ENCODE data around the gene ASIC4. TPM values are rescaled to one million over a fixed set of nuclear protein-coding genes. Genes with fewer than 3 reads are reported as not detected.
A peak's percentile ranks its signal among the peaks of the same experiment; 100 is the strongest.

ASIC4 gene
- total and polyA plus RNA-seq, 2 experiments from 2014 or later: 0.13 to 3.6 TPM

DNA sequence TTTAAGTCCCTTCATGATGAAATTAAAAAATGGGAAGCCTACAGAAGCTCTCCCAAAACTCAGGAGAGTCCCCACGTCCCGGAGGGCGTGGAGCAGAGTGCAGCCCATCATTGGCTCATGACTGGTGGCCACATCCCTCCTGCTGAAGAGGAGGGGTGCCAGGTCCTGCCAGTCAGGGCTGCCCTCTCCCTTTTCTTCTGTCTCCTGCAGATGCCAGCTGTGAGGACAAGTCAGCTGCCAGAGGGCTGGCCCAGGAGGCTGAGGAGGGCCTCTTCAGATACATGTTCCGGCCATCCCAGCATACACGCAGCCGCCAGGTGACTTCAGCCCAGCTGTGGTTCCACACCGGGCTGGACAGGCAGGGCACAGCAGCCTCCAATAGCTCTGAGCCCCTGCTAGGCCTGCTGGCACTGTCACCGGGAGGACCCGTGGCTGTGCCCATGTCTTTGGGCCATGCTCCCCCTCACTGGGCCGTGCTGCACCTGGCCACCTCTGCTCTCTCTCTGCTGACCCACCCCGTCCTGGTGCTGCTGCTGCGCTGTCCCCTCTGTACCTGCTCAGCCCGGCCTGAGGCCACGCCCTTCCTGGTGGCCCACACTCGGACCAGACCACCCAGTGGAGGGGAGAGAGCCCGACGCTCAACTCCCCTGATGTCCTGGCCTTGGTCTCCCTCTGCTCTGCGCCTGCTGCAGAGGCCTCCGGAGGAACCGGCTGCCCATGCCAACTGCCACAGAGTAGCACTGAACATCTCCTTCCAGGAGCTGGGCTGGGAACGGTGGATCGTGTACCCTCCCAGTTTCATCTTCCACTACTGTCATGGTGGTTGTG is 60.4 kb downstream of the ASIC4 start:
- Mint-ChIP-seq H3K27me3 (ENCODE audit: insufficient read depth, low read depth, poor library complexity) (peaks cover 22% of the 10 kb centered on the region), H3K36me3 (ENCODE audit: low read depth) (peaks cover 6% of the 10 kb centered on the region), H3K4me3 (no peak overlapping the region), H3K9me3 (no peaks in the 10 kb centered on the region), H3K27ac (no peak overlapping the region), H3K4me1 (peaks cover 50% of the 10 kb centered on the region)
- no peak overlapping the region for H3K4me3 ChIP-seq
- peaks cover 43% of the 10 kb centered on the region for H3K4me1 ChIP-seq (ENCODE audit: insufficient read depth)
- peaks cover 7% of the 10 kb centered on the region; the same call in 1 of the 2 replicates for H3F3A ChIP-seq (replicated peaks; ENCODE audit: low read depth)
- no peak overlapping the region for H2AFZ ChIP-seq
- H3K4me2 ChIP-seq: no peak overlapping the region
- H4K20me1 ChIP-seq (replicated peaks; ENCODE audit: insufficient read depth): no peaks in the 10 kb centered on the region
- ATAC-seq (no peak), DNase-seq (ENCODE audit: low spot score) (no peak)
- no peak overlapping the region for H3K27ac ChIP-seq (ENCODE audit: low read depth)
- 0 out of 2 replicates have a peak, but pooled peaks cover 3% of the 10 kb centered on the region for H3K79me2 ChIP-seq (replicated peaks; ENCODE audit: insufficient read depth)
- 0 out of 2 replicates have a peak, but pooled peaks cover 4% of the 10 kb centered on the region for H3K9me2 ChIP-seq (ENCODE audit: insufficient read depth)
- H3K27me3 ChIP-seq (ENCODE audit: insufficient read depth): peaks cover 7% of the 10 kb centered on the region
- TF ChIP-seq ZNF331 (CRISPR knock-in tag; IDR thresholded peaks at IDR 0.05; ENCODE audit: low read depth) (no peak), EZH2 (IDR thresholded peaks at IDR 0.05; ENCODE audit: low read depth, unreplicated experiment) (no peak), CREB1 (CRISPR knock-in tag; IDR thresholded peaks at IDR 0.05; ENCODE audit: low read depth) (no peak), JUNB (IDR thresholded peaks at IDR 0.05; ENCODE audit: unreplicated experiment) (no peak), EZH2phosphoT487 (IDR thresholded peaks at IDR 0.05; ENCODE audit: unreplicated experiment) (no peak)
- TF ChIP-seq, protein P1, sequence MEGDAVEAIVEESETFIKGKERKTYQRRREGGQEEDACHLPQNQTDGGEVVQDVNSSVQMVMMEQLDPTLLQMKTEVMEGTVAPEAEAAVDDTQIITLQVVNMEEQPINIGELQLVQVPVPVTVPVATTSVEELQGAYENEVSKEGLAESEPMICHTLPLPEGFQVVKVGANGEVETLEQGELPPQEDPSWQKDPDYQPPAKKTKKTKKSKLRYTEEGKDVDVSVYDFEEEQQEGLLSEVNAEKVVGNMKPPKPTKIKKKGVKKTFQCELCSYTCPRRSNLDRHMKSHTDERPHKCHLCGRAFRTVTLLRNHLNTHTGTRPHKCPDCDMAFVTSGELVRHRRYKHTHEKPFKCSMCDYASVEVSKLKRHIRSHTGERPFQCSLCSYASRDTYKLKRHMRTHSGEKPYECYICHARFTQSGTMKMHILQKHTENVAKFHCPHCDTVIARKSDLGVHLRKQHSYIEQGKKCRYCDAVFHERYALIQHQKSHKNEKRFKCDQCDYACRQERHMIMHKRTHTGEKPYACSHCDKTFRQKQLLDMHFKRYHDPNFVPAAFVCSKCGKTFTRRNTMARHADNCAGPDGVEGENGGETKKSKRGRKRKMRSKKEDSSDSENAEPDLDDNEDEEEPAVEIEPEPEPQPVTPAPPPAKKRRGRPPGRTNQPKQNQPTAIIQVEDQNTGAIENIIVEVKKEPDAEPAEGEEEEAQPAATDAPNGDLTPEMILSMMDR (conservative IDR thresholded peaks at IDR 0.05; ENCODE audit: low read depth in 2 of 2): no peak
- no peaks in the 10 kb centered on the region for H3K36me3 ChIP-seq (ENCODE audit: insufficient read depth)

DNA sequence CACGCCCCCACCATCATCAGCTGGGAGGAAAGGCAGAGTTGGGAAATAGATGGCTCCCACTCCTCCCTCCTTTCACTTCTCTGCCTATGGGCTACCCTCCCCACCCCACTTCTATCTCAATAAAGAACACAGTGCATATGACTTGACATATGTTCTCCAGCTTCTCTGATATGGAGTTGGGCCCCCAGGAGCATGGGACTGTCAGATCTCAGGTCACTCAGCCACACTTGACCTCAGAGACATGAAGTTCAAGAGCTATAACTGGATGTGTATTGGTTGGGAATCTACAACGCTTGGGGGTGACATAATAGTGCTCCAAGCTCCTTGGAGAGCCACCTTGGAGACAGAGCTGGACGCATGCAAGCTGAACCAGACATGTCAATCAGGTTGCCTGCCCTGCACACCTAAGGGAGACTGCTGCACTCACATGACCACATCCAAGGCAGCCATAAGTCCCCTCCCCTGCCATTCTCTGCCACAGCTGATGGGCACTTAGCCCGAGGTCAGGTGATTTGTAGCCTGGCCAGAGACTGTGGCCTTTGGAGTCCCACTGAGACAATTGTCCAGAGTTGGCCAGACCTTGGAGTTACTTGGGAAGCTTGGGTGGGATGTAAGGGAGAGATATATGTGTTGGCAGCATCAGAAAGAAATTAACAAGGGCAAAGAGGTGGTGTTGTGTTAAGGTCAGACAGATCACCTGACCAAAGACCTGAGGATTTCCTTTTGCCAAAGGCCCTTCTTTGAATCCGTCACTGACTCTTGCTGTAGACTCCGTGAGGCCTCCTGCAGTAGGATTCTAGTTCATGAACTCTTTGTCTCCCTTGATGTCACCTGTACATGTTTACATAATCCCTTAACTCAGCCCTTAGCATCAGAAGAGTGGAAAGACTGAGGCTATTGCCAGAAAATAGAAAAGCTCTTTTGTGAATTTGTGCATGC is 61.6 kb downstream of the ASIC4 start:
- no peak overlapping the region for H3K4me3 ChIP-seq
- no peaks in the 10 kb centered on the region; the same call in 2 of the 3 replicates for H3K36me3 Mint-ChIP-seq (ENCODE audit: low read depth)
- H3K9me2 ChIP-seq (ENCODE audit: insufficient read depth): 0 out of 2 replicates have a peak, but pooled peaks cover 4% of the 10 kb centered on the region
- H3K27me3 ChIP-seq (ENCODE audit: insufficient read depth): no peaks in the 10 kb centered on the region
- DNase-seq (ENCODE audit: low spot score): no peak
- H3K4me3 Mint-ChIP-seq: no peak overlapping the region; the same call in 2 of the 3 replicates
- H3K27ac ChIP-seq (ENCODE audit: low read depth): no peak overlapping the region
- ATAC-seq: no peak
- H4K20me1 ChIP-seq (replicated peaks; ENCODE audit: insufficient read depth): no peaks in the 10 kb centered on the region
- H3K9me3 Mint-ChIP-seq: no peaks in the 10 kb centered on the region
- H3K27me3 Mint-ChIP-seq (ENCODE audit: insufficient read depth, low read depth, poor library complexity): peaks cover 17% of the 10 kb centered on the region
- H3K36me3 ChIP-seq (ENCODE audit: insufficient read depth): no peaks in the 10 kb centered on the region
- H3K79me2 ChIP-seq (replicated peaks; ENCODE audit: insufficient read depth): no peaks in the 10 kb centered on the region
- peaks cover 4% of the 10 kb centered on the region; the same call in 1 of the 2 replicates for H3F3A ChIP-seq (replicated peaks; ENCODE audit: low read depth)
- H3K4me1 Mint-ChIP-seq: peaks cover 48% of the 10 kb centered on the region
- H3K4me2 ChIP-seq: peak overlapping the region; percentile 72; the same call in 1 of the 2 replicates
- H3K27ac Mint-ChIP-seq: no peak overlapping the region
- H2AFZ ChIP-seq: peak overlapping the region; percentile 94; the same call in 1 of the 2 replicates
- peaks cover 40% of the 10 kb centered on the region for H3K4me1 ChIP-seq (ENCODE audit: insufficient read depth)
- TF ChIP-seq EZH2phosphoT487 (IDR thresholded peaks at IDR 0.05; ENCODE audit: unreplicated experiment) (no peak), STAT1 (IDR thresholded peaks at IDR 0.05; ENCODE audit: unreplicated experiment) (no peak), POLR2AphosphoS5 (IDR thresholded peaks at IDR 0.05; ENCODE audit: low read depth) (no peak), ZNF331 (CRISPR knock-in tag; IDR thresholded peaks at IDR 0.05; ENCODE audit: low read depth) (no peak), NANOG (IDR thresholded peaks at IDR 0.05; ENCODE audit: borderline replicate concordance) (no peak)
- TF ChIP-seq, protein P2, sequence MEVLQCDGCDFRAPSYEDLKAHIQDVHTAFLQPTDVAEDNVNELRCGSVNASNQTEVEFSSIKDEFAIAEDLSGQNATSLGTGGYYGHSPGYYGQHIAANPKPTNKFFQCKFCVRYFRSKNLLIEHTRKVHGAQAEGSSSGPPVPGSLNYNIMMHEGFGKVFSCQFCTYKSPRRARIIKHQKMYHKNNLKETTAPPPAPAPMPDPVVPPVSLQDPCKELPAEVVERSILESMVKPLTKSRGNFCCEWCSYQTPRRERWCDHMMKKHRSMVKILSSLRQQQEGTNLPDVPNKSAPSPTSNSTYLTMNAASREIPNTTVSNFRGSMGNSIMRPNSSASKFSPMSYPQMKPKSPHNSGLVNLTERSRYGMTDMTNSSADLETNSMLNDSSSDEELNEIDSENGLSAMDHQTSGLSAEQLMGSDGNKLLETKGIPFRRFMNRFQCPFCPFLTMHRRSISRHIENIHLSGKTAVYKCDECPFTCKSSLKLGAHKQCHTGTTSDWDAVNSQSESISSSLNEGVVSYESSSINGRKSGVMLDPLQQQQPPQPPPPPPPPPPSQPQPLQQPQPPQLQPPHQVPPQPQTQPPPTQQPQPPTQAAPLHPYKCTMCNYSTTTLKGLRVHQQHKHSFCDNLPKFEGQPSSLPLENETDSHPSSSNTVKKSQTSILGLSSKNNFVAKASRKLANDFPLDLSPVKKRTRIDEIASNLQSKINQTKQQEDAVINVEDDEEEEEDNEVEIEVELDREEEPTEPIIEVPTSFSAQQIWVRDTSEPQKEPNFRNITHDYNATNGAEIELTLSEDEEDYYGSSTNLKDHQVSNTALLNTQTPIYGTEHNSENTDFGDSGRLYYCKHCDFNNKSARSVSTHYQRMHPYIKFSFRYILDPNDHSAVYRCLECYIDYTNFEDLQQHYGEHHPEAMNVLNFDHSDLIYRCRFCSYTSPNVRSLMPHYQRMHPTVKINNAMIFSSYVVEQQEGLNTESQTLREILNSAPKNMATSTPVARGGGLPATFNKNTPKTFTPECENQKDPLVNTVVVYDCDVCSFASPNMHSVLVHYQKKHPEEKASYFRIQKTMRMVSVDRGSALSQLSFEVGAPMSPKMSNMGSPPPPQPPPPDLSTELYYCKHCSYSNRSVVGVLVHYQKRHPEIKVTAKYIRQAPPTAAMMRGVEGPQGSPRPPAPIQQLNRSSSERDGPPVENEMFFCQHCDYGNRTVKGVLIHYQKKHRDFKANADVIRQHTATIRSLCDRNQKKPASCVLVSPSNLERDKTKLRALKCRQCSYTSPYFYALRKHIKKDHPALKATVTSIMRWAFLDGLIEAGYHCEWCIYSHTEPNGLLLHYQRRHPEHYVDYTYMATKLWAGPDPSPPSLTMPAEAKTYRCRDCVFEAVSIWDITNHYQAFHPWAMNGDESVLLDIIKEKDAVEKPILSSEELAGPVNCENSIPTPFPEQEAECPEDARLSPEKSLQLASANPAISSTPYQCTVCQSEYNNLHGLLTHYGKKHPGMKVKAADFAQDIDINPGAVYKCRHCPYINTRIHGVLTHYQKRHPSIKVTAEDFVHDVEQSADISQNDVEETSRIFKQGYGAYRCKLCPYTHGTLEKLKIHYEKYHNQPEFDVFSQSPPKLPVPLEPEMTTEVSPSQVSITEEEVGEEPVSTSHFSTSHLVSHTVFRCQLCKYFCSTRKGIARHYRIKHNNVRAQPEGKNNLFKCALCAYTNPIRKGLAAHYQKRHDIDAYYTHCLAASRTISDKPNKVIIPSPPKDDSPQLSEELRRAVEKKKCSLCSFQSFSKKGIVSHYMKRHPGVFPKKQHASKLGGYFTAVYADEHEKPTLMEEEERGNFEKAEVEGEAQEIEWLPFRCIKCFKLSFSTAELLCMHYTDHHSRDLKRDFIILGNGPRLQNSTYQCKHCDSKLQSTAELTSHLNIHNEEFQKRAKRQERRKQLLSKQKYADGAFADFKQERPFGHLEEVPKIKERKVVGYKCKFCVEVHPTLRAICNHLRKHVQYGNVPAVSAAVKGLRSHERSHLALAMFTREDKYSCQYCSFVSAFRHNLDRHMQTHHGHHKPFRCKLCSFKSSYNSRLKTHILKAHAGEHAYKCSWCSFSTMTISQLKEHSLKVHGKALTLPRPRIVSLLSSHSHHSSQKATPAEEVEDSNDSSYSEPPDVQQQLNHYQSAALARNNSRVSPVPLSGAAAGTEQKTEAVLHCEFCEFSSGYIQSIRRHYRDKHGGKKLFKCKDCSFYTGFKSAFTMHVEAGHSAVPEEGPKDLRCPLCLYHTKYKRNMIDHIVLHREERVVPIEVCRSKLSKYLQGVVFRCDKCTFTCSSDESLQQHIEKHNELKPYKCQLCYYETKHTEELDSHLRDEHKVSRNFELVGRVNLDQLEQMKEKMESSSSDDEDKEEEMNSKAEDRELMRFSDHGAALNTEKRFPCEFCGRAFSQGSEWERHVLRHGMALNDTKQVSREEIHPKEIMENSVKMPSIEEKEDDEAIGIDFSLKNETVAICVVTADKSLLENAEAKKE (CRISPR knock-in tag; IDR thresholded peaks at IDR 0.05): no peak
